GM21360 (cell line): ENCODE measurements around the gene GPSM1.

Source experiments
- ATAC-seq: cut with Tn5 transposase; IDR thresholded peaks from one replicate; pipeline ENCODE4 v1.9.1; 2021; ENCODE audit warnings: mild to moderate bottlenecking, moderate library complexity; ENCODE audit not compliant: unreplicated experiment

Gene GPSM1

GRCh38 chr9:136407911-136408310 lies 80.6 kb downstream of the GPSM1 start:
- no peak for ATAC-seq
